DND-41 (cell line): Measurements from ENCODE around the gene TEDC2.

Experiments
- CTCF ChIP-seq: IDR thresholded peaks from 2 replicates; pipeline ENCODE4 v1.5.1; 2012; ENCODE audit warnings: borderline replicate concordance, low read length, moderate library complexity, mild to moderate bottlenecking; ENCODE audit not compliant: poor library complexity, severe bottlenecking; ENCODE audit errors: extremely low read depth
- EZH2 ChIP-seq: IDR thresholded peaks from 3 replicates; pipeline ENCODE4 v1.6.1; 2012; ENCODE audit warnings: borderline replicate concordance, low read depth, mild to moderate bottlenecking, moderate library complexity, low read length, inconsistent platforms; ENCODE audit not compliant: severe bottlenecking

- TF ChIP-seq CTCF (no peak), EZH2 (no peak)
Observed at GRCh38 chr16:2467528-2468232, 7.8 kb downstream of the TEDC2 start.
